Activated CD4-positive, alpha-beta T cell treated with anti-CD3 and anti-CD28 coated beads for 36 hours (primary cell): ENCODE results near the gene TIMM21. TPM values are rescaled to one million over a fixed set of nuclear protein-coding genes. Genes with fewer than 3 reads are reported as not detected.

ENCODE experiments used
- ATAC-seq: fragments of 200-7000 bp; cut with Tn5 transposase; one replicate; pipeline ENCODE4 v1.10.0; 2021; ENCODE audit warnings: mild to moderate bottlenecking, moderate library complexity
- CTCF ChIA-PET: fragments of 350-600 bp; sonication (Branson Sonifier 250); formaldehyde crosslinking; loops from one replicate; lab custom pipeline; 2021; ENCODE audit warnings: antibody characterized with exemption; lab: Charles Lee
- POLR2A ChIA-PET: fragments of 350-600 bp; sonication (Branson Sonifier 250); formaldehyde crosslinking; loops from one replicate; lab custom pipeline; 2021; ENCODE audit warnings: antibody characterized with exemption, inconsistent platforms; lab: Charles Lee
- DNase-seq: peaks from one replicate; pipeline ENCODE4 v3.0.0-alpha.2; 2020
- H3K27ac Mint-ChIP-seq: one replicate; pipeline ENCODE4 v1.8.0; 2021; ENCODE audit warnings: mixed read lengths
- H3K27me3 Mint-ChIP-seq: one replicate; pipeline ENCODE4 v1.8.0; 2021; ENCODE audit warnings: mixed read lengths
- H3K36me3 Mint-ChIP-seq: one replicate; pipeline ENCODE4 v1.8.0; 2021; ENCODE audit warnings: low read depth, mixed read lengths
- H3K4me1 Mint-ChIP-seq: one replicate; pipeline ENCODE4 v1.8.0; 2021; ENCODE audit warnings: mixed read lengths
- H3K4me3 Mint-ChIP-seq: one replicate; pipeline ENCODE4 v1.8.0; 2021; ENCODE audit warnings: mild to moderate bottlenecking, moderate library complexity, mixed read lengths
- H3K9me3 Mint-ChIP-seq: one replicate; pipeline ENCODE4 v1.8.0; 2021; ENCODE audit warnings: low read depth, mixed read lengths
- intact Hi-C, 2 experiments: fragments of 100-400 bp; cut with DNase I in 1 of 2; cut with micrococcal nuclease in 1 of 2; formaldehyde crosslinking; loops; one replicate each; pipeline versions ENCODE4 v1.14.2 to v1.15.1; 2022 to 2024; cut with DNase I, micrococcal nuclease
- total RNA-seq, 2 experiments: library from RNA; stranded (reverse); gene quantifications; one replicate each; pipeline ENCODE4 v1.2.3, GENCODE V29; 2021

TIMM21 gene
- total RNA-seq, 2 experiments from 2014 or later: 36.9 to 52.8 TPM

- DNase-seq: no peak
- no peaks in the 10 kb centered on the region for H3K36me3 Mint-ChIP-seq
- no peaks in the 10 kb centered on the region for H3K9me3 Mint-ChIP-seq
- H3K4me3 Mint-ChIP-seq: no peak overlapping the region
- peaks cover 10% of the 10 kb centered on the region for H3K27me3 Mint-ChIP-seq
- ATAC-seq: no peak
- H3K27ac Mint-ChIP-seq: no peak overlapping the region
- ChIA-PET CTCF (no interaction called here), POLR2A (no interaction called here)
- intact Hi-C loops: no loop called here
- no peaks in the 10 kb centered on the region for H3K4me1 Mint-ChIP-seq
These were observed 23.7 kb downstream of the TIMM21 start for GRCh38 chr18:74171910-74172606.

- H3K36me3 Mint-ChIP-seq: no peaks in the 10 kb centered on the region
- no peak for ATAC-seq
- POLR2A ChIA-PET: no interaction called here
These were observed 24.5 kb downstream of the TIMM21 start for GRCh38 chr18:74172697-74173433.

GRCh38 chr18:74173434-74173750, 25.1 kb downstream of the TIMM21 start:
- Mint-ChIP-seq H3K4me3 (no peak overlapping the region), H3K27ac (no peak overlapping the region), H3K4me1 (no peaks in the 10 kb centered on the region), H3K9me3 (no peaks in the 10 kb centered on the region), H3K36me3 (no peaks in the 10 kb centered on the region), H3K27me3 (peaks cover 11% of the 10 kb centered on the region)
- DNase-seq: no peak
- ChIA-PET CTCF (no interaction called here), POLR2A (no interaction called here)
- intact Hi-C loops: no loop called here
- no peak for ATAC-seq

More at GRCh38 chr18:74172697-74173433, 24.5 kb downstream of the TIMM21 start:
- no peaks in the 10 kb centered on the region for H3K9me3 Mint-ChIP-seq
- no peaks in the 10 kb centered on the region for H3K4me1 Mint-ChIP-seq
- CTCF ChIA-PET: no interaction called here
- H3K4me3 Mint-ChIP-seq: no peak overlapping the region
- H3K27ac Mint-ChIP-seq: no peak overlapping the region
- intact Hi-C loops: no loop called here
- H3K27me3 Mint-ChIP-seq: peaks cover 10% of the 10 kb centered on the region
- DNase-seq: no peak

DNA sequence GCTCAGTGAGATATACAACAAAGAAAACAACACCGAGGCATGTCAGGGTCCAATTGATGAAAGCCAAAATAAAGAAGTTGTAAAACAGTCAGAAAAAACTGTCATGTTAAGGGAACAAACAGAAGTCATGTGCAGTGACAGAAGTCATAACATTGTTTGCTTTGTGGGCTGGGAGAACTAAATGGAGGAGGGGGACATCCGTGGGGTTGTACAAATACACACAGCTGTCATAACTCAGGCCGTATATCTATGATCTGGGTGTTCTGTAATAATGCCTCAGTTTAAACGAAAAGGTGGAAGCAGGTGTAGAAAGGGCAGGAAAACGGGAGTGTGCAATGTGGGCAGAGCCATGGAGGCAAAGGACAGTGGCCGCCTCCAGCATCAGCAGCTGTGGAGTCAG, 27.3 kb downstream of the TIMM21 start:
- ATAC-seq: no peak
- Mint-ChIP-seq H3K27me3 (peaks cover 11% of the 10 kb centered on the region), H3K4me1 (no peaks in the 10 kb centered on the region), H3K9me3 (no peaks in the 10 kb centered on the region), H3K4me3 (no peak overlapping the region), H3K27ac (no peak overlapping the region), H3K36me3 (no peaks in the 10 kb centered on the region)
- intact Hi-C loops: no loop called here
- ChIA-PET CTCF (no interaction called here), POLR2A (no interaction called here)
- no peak for DNase-seq

DNA sequence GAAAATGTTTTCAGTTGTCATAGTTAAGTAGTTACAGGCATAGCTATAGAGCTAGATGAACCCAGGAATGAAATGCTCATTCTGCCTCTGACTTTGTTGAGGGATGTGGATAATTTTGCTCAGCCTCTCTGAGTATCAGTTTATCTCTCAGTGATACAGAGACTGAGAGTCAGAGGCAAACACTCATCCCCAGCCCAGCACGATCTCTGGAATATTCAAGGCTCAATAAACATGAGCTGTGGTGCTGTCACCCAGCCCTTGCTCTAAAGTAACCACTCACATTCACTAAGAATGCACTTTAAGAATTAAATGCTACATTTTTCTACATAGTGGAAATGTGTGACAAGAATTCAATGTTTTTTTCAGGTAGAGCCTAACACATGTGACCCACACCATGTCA, 30.6 kb downstream of the TIMM21 start:
- ChIA-PET POLR2A (no interaction called here), CTCF (no interaction called here)
- no peaks in the 10 kb centered on the region for H3K36me3 Mint-ChIP-seq
- H3K4me3 Mint-ChIP-seq: no peak overlapping the region
- no peak for DNase-seq
- no peaks in the 10 kb centered on the region for H3K9me3 Mint-ChIP-seq
- intact Hi-C loops: no loop called here
- no peak overlapping the region for H3K27ac Mint-ChIP-seq
- peaks cover 16% of the 10 kb centered on the region for H3K27me3 Mint-ChIP-seq
- no peak for ATAC-seq
- H3K4me1 Mint-ChIP-seq: no peaks in the 10 kb centered on the region

- no peak for DNase-seq
- POLR2A ChIA-PET: no interaction called here
- Mint-ChIP-seq H3K36me3 (no peaks in the 10 kb centered on the region), H3K27me3 (peaks cover 17% of the 10 kb centered on the region), H3K27ac (no peak overlapping the region), H3K9me3 (no peaks in the 10 kb centered on the region), H3K4me1 (no peaks in the 10 kb centered on the region), H3K4me3 (no peak overlapping the region)
- ATAC-seq: no peak
- intact Hi-C loops: no loop called here
- CTCF ChIA-PET: no interaction called here
These were observed 31.4 kb downstream of the TIMM21 start for GRCh38 chr18:74179623-74180199.

GRCh38 chr18:74182335-74182734, 34.0 kb downstream of the TIMM21 start:
- H3K4me3 Mint-ChIP-seq: no peak overlapping the region
- CTCF ChIA-PET: interaction anchor here (0.7 kb wide), 1 partner anchor 1843 kb away, joined by 4 read pairs; no protein-coding TSS in a partner anchor
- H3K36me3 Mint-ChIP-seq: no peaks in the 10 kb centered on the region

DNA sequence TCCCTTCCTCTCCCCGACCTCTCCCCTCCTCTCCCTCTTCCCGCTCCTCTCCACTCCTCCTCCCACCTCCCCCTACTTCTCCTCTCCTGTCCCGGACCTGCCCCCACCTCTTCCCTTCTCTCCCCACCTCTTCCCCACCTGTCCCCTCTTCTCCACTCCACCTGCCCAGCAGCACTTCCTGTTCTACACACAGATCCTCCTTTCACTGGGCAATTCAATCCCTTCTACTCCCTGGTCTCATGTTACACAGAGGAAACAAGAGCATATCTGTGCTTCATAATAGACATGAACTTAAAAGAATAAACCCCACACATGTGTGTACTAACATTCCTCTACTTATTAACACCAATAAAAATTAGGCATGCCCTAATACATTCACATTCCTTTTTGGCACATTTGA, 34.8 kb downstream of the TIMM21 start:
- H3K27ac Mint-ChIP-seq: no peak overlapping the region
- POLR2A ChIA-PET: no interaction called here
- no peak for DNase-seq
- no peak overlapping the region for H3K4me3 Mint-ChIP-seq
- CTCF ChIA-PET: interaction anchor here (1.3 kb wide), 1 partner anchor 159 kb away, joined by 6 read pairs; no protein-coding TSS in a partner anchor
- H3K9me3 Mint-ChIP-seq: no peaks in the 10 kb centered on the region
- no peaks in the 10 kb centered on the region for H3K36me3 Mint-ChIP-seq
- no peaks in the 10 kb centered on the region for H3K4me1 Mint-ChIP-seq
- ATAC-seq: no peak
- intact Hi-C loops: no loop called here
- peaks cover 13% of the 10 kb centered on the region for H3K27me3 Mint-ChIP-seq

More at GRCh38 chr18:74182335-74182734, 34.0 kb downstream of the TIMM21 start:
- intact Hi-C loops: no loop called here
- H3K27me3 Mint-ChIP-seq: peaks cover 14% of the 10 kb centered on the region
- ATAC-seq: no peak
- H3K27ac Mint-ChIP-seq: no peak overlapping the region
- no peaks in the 10 kb centered on the region for H3K9me3 Mint-ChIP-seq
- POLR2A ChIA-PET: no interaction called here
- no peaks in the 10 kb centered on the region for H3K4me1 Mint-ChIP-seq
- no peak for DNase-seq

DNA sequence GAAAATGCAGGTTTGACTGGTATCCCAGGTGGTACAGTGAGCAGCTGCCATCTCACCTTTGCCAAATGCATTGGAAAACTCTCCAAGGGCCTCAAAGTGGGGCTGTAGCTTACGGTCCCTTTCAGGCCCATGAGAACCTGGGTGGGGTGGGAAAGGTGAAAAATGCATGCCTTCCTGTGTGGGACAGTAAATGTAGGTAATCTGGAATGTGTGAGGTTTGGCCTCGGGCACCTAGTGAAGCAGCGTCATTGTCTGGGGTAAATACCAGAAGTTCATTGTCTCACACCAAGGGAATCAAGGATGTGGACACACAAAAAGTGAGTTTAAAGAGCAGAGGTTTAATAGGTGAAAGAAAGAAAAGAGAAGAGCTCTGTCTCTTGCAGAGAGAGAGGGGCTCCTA, 36.6 kb downstream of the TIMM21 start:
- ATAC-seq: no peak
- ChIA-PET CTCF (interaction anchor here (0.6 to 0.7 kb wide), 3 partner anchors 368 to 1699 kb away, joined by 3 to 4 read pairs (median 3); no protein-coding TSS in a partner anchor), POLR2A (no interaction called here)
- no peak overlapping the region for H3K27ac Mint-ChIP-seq
- no peak for DNase-seq
- intact Hi-C loops: no loop called here
- peaks cover 13% of the 10 kb centered on the region for H3K27me3 Mint-ChIP-seq
- no peaks in the 10 kb centered on the region for H3K36me3 Mint-ChIP-seq
- no peaks in the 10 kb centered on the region for H3K4me1 Mint-ChIP-seq
- H3K9me3 Mint-ChIP-seq: no peaks in the 10 kb centered on the region
- H3K4me3 Mint-ChIP-seq: no peak overlapping the region

DNA sequence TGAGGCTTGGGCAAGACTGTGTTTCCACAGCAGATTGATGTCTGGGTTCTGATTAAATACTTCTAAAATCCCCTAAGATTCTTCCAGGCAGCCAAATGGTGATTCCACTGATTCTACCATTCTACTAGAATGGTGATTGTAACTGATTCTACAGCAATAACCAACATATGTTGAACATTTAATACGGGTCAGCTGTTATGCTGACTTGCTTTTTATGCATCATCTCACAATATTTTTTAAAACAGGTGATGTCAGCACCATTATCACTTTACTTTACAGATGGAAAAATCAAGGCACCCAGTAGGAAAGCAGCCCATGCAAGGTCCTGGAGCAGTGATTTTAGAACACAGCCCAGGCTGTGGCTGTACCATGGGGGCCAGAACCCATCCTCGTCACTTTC, 37.5 kb downstream of the TIMM21 start:
- no peak overlapping the region for H3K4me3 Mint-ChIP-seq
- ChIA-PET POLR2A (no interaction called here), CTCF (interaction anchor here (0.6 to 2.1 kb wide), 2 partner anchors 11 to 179 kb away, joined by 3 to 6 read pairs; no protein-coding TSS in a partner anchor)
- H3K27ac Mint-ChIP-seq: no peak overlapping the region
- no peak for ATAC-seq
- no peaks in the 10 kb centered on the region for H3K36me3 Mint-ChIP-seq
- no peaks in the 10 kb centered on the region for H3K9me3 Mint-ChIP-seq
- intact Hi-C loops: no loop called here
- H3K4me1 Mint-ChIP-seq: no peaks in the 10 kb centered on the region
- no peak for DNase-seq
- peaks cover 13% of the 10 kb centered on the region for H3K27me3 Mint-ChIP-seq

DNA sequence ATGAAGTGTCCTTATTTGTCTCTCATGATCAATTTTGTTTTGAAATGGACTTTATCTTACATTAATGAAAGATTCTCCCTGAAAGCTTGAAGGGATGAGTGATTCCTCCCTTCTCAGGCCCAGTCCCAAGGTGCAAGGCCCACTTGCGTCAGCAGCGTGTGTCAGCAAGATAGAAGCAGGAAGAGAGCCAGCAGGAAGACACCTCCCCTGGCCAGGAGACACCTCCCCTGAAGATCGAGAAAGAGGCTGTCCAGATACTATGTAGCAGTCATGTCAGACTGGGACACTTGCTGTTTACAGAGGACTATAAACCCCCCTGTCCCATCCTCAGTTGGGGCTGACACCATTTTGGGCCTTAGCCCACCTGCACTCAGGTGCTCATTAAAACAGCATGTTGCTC, 38.3 kb downstream of the TIMM21 start:
- POLR2A ChIA-PET: interaction anchor here (0.6 kb wide), 1 partner anchor 71 kb away, joined by 3 read pairs; no protein-coding TSS in a partner anchor
- H3K9me3 Mint-ChIP-seq: no peaks in the 10 kb centered on the region
- DNase-seq: no peak
- H3K4me3 Mint-ChIP-seq: no peak overlapping the region
- intact Hi-C loops: no loop called here
- peaks cover 15% of the 10 kb centered on the region for H3K27me3 Mint-ChIP-seq
- no peaks in the 10 kb centered on the region for H3K36me3 Mint-ChIP-seq
- H3K27ac Mint-ChIP-seq: no peak overlapping the region
- CTCF ChIA-PET: interaction anchor here (0.7 to 2.1 kb wide), 2 partner anchors 11 to 34 kb away, joined by 3 to 6 read pairs; no protein-coding TSS in a partner anchor
- H3K4me1 Mint-ChIP-seq: no peaks in the 10 kb centered on the region
- no peak for ATAC-seq
